Astrocyte (in vitro differentiated cells and primary cell): ENCODE results near the gene BOD1L1. TPM values are rescaled to one million over a fixed set of nuclear protein-coding genes. Genes with fewer than 3 reads are reported as not detected.

Experiments
- DNase-seq: peaks from one replicate; pipeline ENCODE4 v3.0.0-alpha.2; 2010; ENCODE audit warnings: low read depth
- FAIRE-seq: peaks from 2 replicates; lab custom pipeline; 2011; peaks lifted over from hg19 to GRCh38; lab: Jason Lieb, UNC
- H2AFZ ChIP-seq: 2 replicates; pipeline ENCODE4 v1.6.0; 2012; ENCODE audit warnings: low read depth, low read length, inconsistent platforms
- H3K27ac ChIP-seq: 2 replicates; pipeline ENCODE4 v1.5.1; 2011; ENCODE audit warnings: low read depth, low read length, inconsistent platforms
- H3K27me3 ChIP-seq: 2 replicates; pipeline ENCODE4 v1.6.0; 2011; ENCODE audit warnings: low read length, inconsistent platforms; ENCODE audit not compliant: insufficient read depth
- H3K36me3 ChIP-seq: 2 replicates; pipeline ENCODE4 v1.5.1; 2011; ENCODE audit warnings: low read length, inconsistent platforms; ENCODE audit not compliant: insufficient read depth
- H3K4me1 ChIP-seq: 2 replicates; pipeline ENCODE4 v1.5.1; 2011; ENCODE audit warnings: low read length, inconsistent platforms; ENCODE audit not compliant: insufficient read depth
- H3K4me2 ChIP-seq: 2 replicates; pipeline ENCODE4 v1.6.0; 2012; ENCODE audit warnings: low read length, inconsistent platforms
- H3K4me3 ChIP-seq: 2 replicates; pipeline ENCODE4 v1.5.1; 2011; ENCODE audit warnings: low read depth, mild to moderate bottlenecking, low read length, inconsistent platforms; ENCODE audit not compliant: insufficient read depth
- H3K79me2 ChIP-seq: 2 replicates; pipeline ENCODE4 v1.6.0; 2012; ENCODE audit warnings: mild to moderate bottlenecking, low read length, inconsistent platforms; ENCODE audit not compliant: insufficient read depth
- H3K9ac ChIP-seq: 2 replicates; pipeline ENCODE4 v1.6.0; 2012; ENCODE audit warnings: mild to moderate bottlenecking, low read length, inconsistent platforms
- H3K9me3 ChIP-seq: 2 replicates; pipeline ENCODE4 v1.5.1; 2012; ENCODE audit warnings: low read depth, mild to moderate bottlenecking, low read length, inconsistent platforms; ENCODE audit not compliant: insufficient read depth
- H4K20me1 ChIP-seq: 2 replicates; pipeline ENCODE4 v1.6.0; 2012; ENCODE audit warnings: low read length, inconsistent platforms; ENCODE audit not compliant: insufficient read depth
- H3K27ac Mint-ChIP-seq: one replicate; pipeline ENCODE4 v1.8.0; 2021; ENCODE audit warnings: mild to moderate bottlenecking, mixed read lengths; ENCODE audit not compliant: unreplicated experiment
- H3K27me3 Mint-ChIP-seq: one replicate; pipeline ENCODE4 v1.8.0; 2021; ENCODE audit warnings: low read depth, mixed read lengths; ENCODE audit not compliant: unreplicated experiment
- H3K36me3 Mint-ChIP-seq: one replicate; pipeline ENCODE4 v1.8.0; 2021; ENCODE audit warnings: low read depth, mixed read lengths; ENCODE audit not compliant: unreplicated experiment
- H3K4me1 Mint-ChIP-seq: one replicate; pipeline ENCODE4 v1.8.0; 2021; ENCODE audit warnings: low read depth, mixed read lengths; ENCODE audit not compliant: unreplicated experiment
- H3K4me3 Mint-ChIP-seq: one replicate; pipeline ENCODE4 v1.8.0; 2021; ENCODE audit warnings: mild to moderate bottlenecking, moderate library complexity, mixed read lengths; ENCODE audit not compliant: unreplicated experiment
- H3K9me3 Mint-ChIP-seq: one replicate; pipeline ENCODE4 v1.8.0; 2021; ENCODE audit warnings: mild to moderate bottlenecking, mixed read lengths; ENCODE audit not compliant: unreplicated experiment
- CTCF ChIP-seq: IDR thresholded peaks from 2 replicates; pipeline ENCODE4 v1.5.1; 2011; ENCODE audit warnings: low read depth, mild to moderate bottlenecking, inconsistent platforms, low read length, moderate library complexity; ENCODE audit not compliant: insufficient read depth
- EZH2 ChIP-seq: IDR thresholded peaks from 2 replicates; pipeline ENCODE4 v1.6.1; 2012; ENCODE audit warnings: mild to moderate bottlenecking, low read length, inconsistent platforms; ENCODE audit not compliant: insufficient read depth
- total RNA-seq: library from RNA; stranded (reverse); gene quantifications from 2 replicates; pipeline ENCODE4 v1.2.1, GENCODE V29; 2021

BOD1L1 gene
- total RNA-seq, 1 donor from 2014 or later, result 47.2 TPM

GRCh38 chr4:13597604-13598003, 29.9 kb downstream of the BOD1L1 start:
- Histone ChIP-seq H3K27ac (no peak overlapping the region), H3K4me1 (no peaks in the 10 kb centered on the region), H3K4me2 (no peak overlapping the region), H3K36me3 (peaks cover 30% of the 10 kb centered on the region), H4K20me1 (peaks cover 3% of the 10 kb centered on the region), H3K9ac (no peak overlapping the region), H3K4me3 (no peak overlapping the region), H3K9me3 (no peaks in the 10 kb centered on the region), H3K27me3 (no peaks in the 10 kb centered on the region), H3K79me2 (no peaks in the 10 kb centered on the region), H2AFZ (no peak overlapping the region)
- peaks cover 38% of the 10 kb centered on the region for H3K36me3 Mint-ChIP-seq
- no peak overlapping the region for H3K4me3 Mint-ChIP-seq
- peak overlapping the region; percentile 70 for H3K27ac Mint-ChIP-seq
- peaks cover 14% of the 10 kb centered on the region for H3K4me1 Mint-ChIP-seq
- TF ChIP-seq EZH2 (no peak), CTCF (no peak)
- no peaks in the 10 kb centered on the region for H3K27me3 Mint-ChIP-seq
- no peak for FAIRE-seq
- no peaks in the 10 kb centered on the region for H3K9me3 Mint-ChIP-seq
- DNase-seq, result no peak

- Histone ChIP-seq H3K79me2 (no peaks in the 10 kb centered on the region), H3K27me3 (no peaks in the 10 kb centered on the region), H3K36me3 (peaks cover 30% of the 10 kb centered on the region), H3K9ac (no peak overlapping the region), H3K4me1 (no peaks in the 10 kb centered on the region), H4K20me1 (peaks cover 3% of the 10 kb centered on the region), H3K27ac (no peak overlapping the region), H3K9me3 (no peaks in the 10 kb centered on the region), H3K4me3 (no peak overlapping the region), H3K4me2 (no peak overlapping the region), H2AFZ (no peak overlapping the region)
- H3K4me1 Mint-ChIP-seq, result peaks cover 14% of the 10 kb centered on the region
- TF ChIP-seq CTCF, result no peak
- TF ChIP-seq EZH2, result no peak
- H3K27me3 Mint-ChIP-seq, result no peaks in the 10 kb centered on the region
- H3K36me3 Mint-ChIP-seq, result peaks cover 34% of the 10 kb centered on the region
- H3K4me3 Mint-ChIP-seq, result no peak overlapping the region
- no peak for FAIRE-seq
- H3K27ac Mint-ChIP-seq, result peak overlapping the region; percentile 70
- DNase-seq, result no peak
- H3K9me3 Mint-ChIP-seq, result no peaks in the 10 kb centered on the region
Observed at GRCh38 chr4:13597141-13597540, 30.4 kb downstream of the BOD1L1 start.

GRCh38 chr4:13592220-13592619, 35.3 kb downstream of the BOD1L1 start:
- Mint-ChIP-seq H3K27me3 (no peaks in the 10 kb centered on the region), H3K4me1 (peaks cover 7% of the 10 kb centered on the region), H3K9me3 (no peaks in the 10 kb centered on the region), H3K36me3 (peaks cover 15% of the 10 kb centered on the region), H3K27ac (no peak overlapping the region), H3K4me3 (no peak overlapping the region)
- Histone ChIP-seq H3K4me3 (no peak overlapping the region), H3K4me2 (no peak overlapping the region), H3K9me3 (no peaks in the 10 kb centered on the region), H3K9ac (no peak overlapping the region), H3K27me3 (no peaks in the 10 kb centered on the region), H2AFZ (no peak overlapping the region), H3K36me3 (peaks cover 41% of the 10 kb centered on the region), H3K79me2 (no peaks in the 10 kb centered on the region), H3K27ac (no peak overlapping the region), H3K4me1 (no peaks in the 10 kb centered on the region), H4K20me1 (no peaks in the 10 kb centered on the region)
- TF ChIP-seq EZH2, result no peak
- no peak for TF ChIP-seq CTCF
- DNase-seq (no peak), FAIRE-seq (no peak)
